Muscle of back (tissue), 11 donors: Measurements from ENCODE around the gene FAM149A. TPM values are rescaled to one million over a fixed set of nuclear protein-coding genes. Genes with fewer than 3 reads are reported as not detected.
A peak's percentile ranks its signal among the peaks of the same experiment; 100 is the strongest.

ENCODE experiments used
- DNase-seq, 3 donors: peaks; one replicate each; pipeline versions ENCODE4 v3.0.0 to v3.0.0-alpha.2; 2013
- polyA plus RNA-seq, 10 donors: library from polyadenylated mRNA; unstranded; fragments of 120-200 nt; gene quantifications; one replicate each; pipeline ENCODE4 v1.2.1, GENCODE V29; 2013; ENCODE audit not compliant: insufficient read length in 10 of 10

FAM149A gene
- polyA plus RNA-seq, 10 donors: 5.6 to 10.0 (median 7.6) TPM

- DNase-seq: peak in 1 of 3 donors; percentile 63
These were observed 564 bp downstream of the FAM149A start for GRCh38 chr4:186104890-186105646.

DNA sequence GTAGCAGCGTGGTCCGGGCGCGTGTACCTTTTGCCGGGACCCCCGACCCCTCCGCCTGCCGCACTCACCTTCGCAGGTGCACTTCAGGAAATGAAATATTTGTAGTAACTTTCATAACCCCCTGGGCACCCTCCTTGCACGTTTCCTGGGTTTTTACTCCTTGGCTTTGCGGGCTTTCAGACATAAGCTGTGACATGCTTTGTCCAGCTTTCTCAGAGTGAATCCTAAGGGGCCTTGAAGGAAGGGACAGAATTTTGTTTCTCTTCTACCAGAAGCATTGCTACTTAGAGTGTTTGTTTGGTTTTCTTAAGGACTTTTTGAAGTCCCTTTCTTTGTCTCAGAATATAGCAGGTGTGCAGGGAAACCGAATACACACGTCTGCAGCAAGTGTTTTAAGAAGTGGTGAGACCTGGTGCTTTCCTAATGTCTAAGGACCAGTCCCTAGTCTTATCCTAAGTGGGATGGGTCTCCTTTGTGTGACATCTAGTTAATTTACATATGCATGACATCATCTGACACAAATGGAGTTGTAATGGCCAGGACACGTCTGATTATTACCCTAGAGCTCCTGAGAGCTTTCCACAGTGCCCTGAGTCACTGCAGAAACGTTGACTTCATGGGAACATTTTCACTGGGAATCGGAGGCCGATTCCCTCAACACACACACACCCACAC lies 1.3 kb downstream of the FAM149A start:
- DNase-seq: peak in 1 of 3 donors; percentile 14

DNA sequence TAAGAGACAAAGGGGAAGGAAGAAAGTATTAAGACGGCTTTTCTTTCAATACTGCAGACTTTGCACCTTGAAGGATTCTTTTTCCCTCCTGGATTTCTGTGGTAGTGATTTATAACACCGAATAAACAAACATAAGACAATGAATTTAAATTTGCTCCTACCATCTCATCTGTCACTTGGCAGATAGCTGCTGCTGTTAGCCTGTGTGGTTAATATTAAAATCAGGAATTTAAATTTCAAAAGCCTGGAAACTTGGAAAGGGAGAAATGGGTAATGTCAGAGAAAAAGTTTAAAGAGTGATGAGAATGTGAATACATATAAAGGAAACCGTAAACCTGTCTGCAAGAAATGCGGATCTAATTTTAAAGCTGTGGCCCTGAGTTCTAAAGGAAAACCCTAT lies 3.4 kb downstream of the FAM149A start:
- no peak for DNase-seq

DNA sequence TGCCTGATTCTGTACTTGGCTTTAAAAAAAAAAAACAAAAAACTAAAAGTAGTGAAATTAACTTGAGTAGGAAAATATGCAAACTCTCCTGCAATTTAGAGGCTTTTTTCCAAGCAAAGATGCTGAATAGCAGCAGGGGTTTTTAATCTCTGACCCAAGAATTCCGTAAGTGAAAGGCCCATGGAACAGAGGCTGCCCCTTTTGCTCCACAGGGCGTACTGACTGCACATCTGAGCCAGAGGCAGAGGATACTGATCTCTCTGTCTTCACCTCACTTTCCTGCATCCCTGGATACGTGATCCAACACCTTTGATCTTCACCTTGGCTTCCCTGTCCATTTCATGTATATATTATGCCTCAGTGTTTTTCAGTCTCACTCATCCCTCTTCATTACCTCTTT lies 3.9 kb downstream of the FAM149A start:
- no peak for DNase-seq

DNA sequence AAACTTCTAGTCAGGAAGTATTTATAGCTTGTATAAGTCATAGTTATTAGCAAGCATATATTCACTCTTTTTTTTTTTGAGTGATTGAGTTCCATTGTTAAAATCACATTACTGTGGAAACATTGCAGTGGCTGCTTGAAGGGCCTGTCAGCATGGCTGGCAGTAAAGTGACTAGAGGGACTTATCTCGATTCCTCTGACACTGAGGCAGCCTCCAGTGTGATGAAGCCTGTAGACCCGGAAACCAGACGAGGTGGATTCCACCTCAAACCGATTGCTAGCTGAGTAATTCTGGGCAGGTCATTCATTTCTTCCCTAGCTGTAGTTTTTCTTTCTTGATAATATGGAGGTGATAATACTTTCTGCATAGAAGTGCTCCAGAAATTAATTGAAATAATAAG lies 4.7 kb downstream of the FAM149A start:
- no peak for DNase-seq

- DNase-seq: no peak
These were observed 12.2 kb downstream of the FAM149A start for GRCh38 chr4:186116697-186117096.

DNA sequence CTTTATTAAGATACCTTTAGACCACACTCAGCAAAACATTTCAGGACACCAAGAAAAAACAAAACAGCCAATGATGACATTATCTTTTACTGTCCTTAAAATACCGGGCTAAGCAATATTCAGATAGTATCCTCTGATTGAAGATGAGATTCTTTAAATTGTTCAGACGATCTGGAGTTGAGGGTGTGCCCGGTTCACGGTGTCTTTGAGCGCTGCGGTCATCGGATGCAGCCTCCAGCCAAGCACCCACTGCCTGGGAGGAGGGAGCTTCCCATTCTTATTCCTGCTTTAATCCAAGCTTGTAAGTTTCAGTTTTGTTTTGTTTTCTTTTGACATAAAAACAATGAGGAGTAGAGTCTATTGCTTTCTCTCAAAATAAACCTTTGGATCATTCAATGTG lies 14.1 kb downstream of the FAM149A start:
- no peak for DNase-seq

DNA sequence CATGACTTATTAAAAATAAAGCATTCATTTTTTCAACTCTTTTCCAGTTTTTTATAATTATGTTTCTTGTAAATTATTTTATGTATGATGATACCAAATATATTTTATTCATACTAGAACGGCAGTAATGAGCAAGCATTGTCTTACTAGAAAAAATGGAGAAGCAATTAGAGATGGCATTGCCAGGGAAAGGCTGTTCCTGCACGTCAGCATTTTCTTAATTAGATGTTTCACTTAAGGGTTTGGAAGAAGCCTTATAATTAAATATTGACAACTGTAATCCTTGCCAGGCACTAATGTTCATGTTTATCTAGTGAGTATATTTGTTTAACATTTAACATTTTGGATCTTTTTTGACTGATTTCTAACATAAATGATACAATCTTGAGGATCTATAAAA lies 16.6 kb downstream of the FAM149A start:
- DNase-seq: no peak

GRCh38 chr4:186128842-186129241 lies 24.3 kb downstream of the FAM149A start:
- no peak for DNase-seq

GRCh38 chr4:186131935-186132334 lies 27.4 kb downstream of the FAM149A start:
- no peak for DNase-seq

GRCh38 chr4:186132577-186133242 lies 28.2 kb downstream of the FAM149A start:
- DNase-seq: no peak

DNA sequence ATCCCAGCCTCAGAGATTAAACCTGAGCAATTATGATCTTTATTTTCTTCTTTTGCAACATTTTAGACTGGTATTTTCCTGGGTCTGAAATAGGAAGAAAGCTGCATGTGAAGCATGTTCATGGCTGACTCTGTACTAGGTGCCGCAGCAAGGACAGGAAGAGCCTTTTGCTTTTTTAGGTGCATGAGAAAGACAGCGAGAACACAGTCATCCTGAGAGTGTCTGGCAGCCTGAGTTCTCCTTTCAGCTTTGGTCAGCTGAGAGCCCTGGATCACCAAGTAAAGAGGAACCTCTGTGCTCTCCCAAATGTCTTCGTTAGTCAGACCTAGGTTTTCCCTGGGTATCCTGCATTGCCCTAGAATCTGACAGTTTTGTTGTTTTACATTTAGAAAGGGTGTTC lies 29.8 kb downstream of the FAM149A start:
- DNase-seq: peak in 1 of 3 donors; percentile 24

- no peak for DNase-seq
These were observed 30.4 kb downstream of the FAM149A start for GRCh38 chr4:186134861-186135260.

DNA sequence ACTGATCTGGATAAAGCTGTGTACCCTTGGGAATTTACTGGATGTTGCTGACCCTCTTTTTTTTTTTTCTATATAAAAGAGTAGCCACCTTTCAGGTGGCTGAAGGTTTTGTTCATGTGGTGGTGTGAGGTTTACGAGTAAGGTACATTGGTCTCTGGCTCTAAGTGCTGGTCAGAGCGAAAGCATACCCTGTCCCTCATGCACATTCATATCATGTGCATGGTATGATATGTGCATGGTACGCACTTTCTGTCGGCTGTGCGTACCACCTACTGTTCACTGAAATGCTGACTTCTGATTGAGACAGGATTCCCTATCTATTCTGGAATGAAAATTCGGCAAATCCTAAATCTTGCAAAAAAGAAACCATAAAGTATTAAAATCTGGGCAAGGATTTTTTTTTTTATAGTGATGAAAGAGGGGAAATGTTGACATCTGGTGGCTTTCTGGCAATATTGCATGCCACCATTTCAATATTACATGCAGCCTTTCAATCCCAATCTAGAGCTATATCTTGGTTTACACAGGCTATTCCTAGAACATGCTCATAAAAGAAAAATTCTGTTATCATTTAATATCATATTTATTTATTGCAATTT lies 32.8 kb downstream of the FAM149A start:
- peak in 2 of 3 donors; percentile 9 to 47 for DNase-seq

- peak; percentile 56 to 86 (median 80) for DNase-seq
These were observed 39.9 kb downstream of the FAM149A start for GRCh38 chr4:186144198-186144945.

DNA sequence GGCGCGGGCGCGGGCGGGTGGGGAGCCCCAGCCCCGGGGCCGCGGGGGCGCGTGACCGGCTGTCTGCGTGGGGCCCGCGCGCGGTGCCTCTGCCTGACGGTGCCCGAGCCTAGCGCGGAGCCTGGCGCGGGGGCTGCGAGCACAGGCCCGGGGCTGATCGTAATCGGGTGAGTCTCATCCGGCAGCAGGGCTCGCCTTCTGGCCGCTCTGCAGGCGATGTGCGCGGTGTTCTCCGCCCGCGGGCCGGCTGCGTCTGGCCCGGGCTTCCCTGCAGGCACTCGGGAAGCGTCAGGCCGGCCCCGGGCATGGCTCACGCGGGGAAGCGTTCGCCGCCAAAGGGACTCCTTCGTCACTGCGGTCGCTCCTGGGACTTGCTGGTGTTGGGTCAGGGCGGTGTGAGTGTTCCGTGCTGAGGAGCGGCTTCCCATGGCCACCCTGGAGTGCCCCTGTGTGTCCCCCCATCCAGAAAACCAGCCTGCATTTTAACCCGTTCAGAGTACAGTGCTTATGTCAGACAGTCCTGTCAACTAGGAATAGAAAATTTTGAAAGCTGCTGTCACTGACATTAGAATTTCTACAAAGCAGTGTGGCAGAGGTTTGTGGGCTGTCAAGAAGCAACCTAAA lies 40.6 kb downstream of the FAM149A start:
- DNase-seq: peak; percentile 38 to 88 (median 66)

DNA sequence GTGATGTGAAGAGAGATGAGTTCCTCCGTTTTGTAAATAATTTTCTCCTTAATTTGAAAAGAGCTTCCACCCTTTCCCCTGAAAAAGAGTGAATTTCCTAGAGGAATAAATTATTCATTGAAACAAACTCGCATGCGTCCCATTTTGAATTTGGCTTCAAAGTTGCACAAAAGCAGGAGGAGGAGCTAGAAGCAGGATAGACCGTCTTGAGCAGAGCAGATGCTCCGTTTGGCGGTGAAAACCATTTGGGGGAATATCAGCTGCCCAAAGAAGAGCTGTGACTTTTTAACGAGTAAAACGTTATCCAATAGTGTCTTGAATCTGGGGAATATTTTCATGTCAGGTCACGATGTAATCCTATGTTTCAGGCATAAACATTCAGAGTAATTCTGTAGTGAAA lies 42.0 kb downstream of the FAM149A start:
- no peak for DNase-seq

DNA sequence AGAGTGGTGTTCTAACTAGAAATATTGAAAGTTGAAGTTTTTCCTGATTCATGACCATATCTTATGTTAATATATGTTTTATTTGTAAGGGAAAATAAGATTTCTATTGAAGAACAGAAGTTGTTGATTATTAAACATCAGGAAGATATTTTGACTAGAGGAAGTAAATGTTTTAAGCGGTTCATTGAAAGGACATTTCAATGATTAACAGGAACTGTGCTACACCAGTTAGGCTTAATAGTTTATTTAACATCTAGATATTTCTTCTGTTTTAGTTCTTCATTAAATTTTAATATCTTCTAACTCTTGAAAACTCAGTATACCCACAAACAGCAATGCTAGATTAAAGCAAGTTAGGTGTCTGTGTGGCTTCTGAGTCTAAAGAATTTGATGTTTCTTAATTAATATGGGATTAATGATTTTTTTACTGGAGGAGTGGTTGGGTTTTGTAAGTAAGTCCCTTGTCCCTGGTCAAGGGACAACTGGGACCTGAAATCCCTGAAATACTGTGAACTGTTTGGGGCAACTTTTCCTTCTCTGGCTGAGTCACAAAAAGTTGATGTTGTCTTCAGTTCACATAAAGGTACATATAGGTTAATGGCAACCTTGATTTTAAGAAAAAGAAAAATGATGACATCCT lies 44.0 kb downstream of the FAM149A start:
- no peak for DNase-seq

GRCh38 chr4:186149872-186150271 lies 45.4 kb downstream of the FAM149A start:
- peak; percentile 18 to 58 (median 39) for DNase-seq

- DNase-seq: no peak
These were observed 46.4 kb downstream of the FAM149A start for GRCh38 chr4:186150926-186151325.

DNA sequence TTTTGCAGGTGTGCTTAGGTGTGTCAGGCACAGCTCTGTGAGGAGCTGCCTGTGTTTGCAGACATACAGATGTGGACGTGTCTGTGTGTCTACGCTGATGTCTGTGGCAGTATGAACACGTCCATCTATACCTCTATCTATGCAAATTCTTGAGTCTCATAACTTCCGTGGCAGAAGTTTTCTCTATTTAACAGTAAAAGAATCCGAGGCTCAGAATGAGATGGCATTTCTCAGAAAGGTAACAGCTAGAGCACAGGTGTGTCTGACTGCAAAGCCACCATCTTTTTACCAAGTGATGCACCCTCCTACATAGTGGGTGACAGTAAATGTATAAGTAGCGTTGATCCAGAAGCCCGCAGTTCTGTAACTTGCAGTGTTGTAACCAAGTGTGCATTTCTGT lies 47.0 kb downstream of the FAM149A start:
- no peak for DNase-seq
